BE2C (cell line): ENCODE results near the gene SEC16B.

Experiments used
- DNase-seq: peaks from one replicate; pipeline ENCODE4 v3.0.0-alpha.2; 2020
- H3K27me3 ChIP-seq: fragments of 250-450 bp; sonication (Bioruptor Pico); 2 replicates; pipeline ENCODE4 v1.5.1; 2020; ENCODE audit warnings: mild to moderate bottlenecking
- H3K36me3 ChIP-seq: fragments of 250-450 bp; sonication (Bioruptor Pico); 2 replicates; pipeline ENCODE4 v1.5.1; 2020; ENCODE audit warnings: mild to moderate bottlenecking
- H3K4me1 ChIP-seq: fragments of 250-450 bp; sonication (Bioruptor Pico); 2 replicates; pipeline ENCODE4 v1.5.1; 2020
- H3K4me3 ChIP-seq: 2 replicates; pipeline ENCODE4 v1.5.1; 2011; ENCODE audit warnings: low read depth, low read length
- H3K9me3 ChIP-seq: fragments of 250-450 bp; sonication (Bioruptor Pico); 2 replicates; pipeline ENCODE4 v1.5.1; 2020
- TF ChIP-seq, protein P1 (sequence below): IDR thresholded peaks from 2 replicates; pipeline ENCODE4 v1.5.1; 2012; ENCODE audit warnings: mild to moderate bottlenecking, low read depth, low read length

The SEC16B gene

DNA sequence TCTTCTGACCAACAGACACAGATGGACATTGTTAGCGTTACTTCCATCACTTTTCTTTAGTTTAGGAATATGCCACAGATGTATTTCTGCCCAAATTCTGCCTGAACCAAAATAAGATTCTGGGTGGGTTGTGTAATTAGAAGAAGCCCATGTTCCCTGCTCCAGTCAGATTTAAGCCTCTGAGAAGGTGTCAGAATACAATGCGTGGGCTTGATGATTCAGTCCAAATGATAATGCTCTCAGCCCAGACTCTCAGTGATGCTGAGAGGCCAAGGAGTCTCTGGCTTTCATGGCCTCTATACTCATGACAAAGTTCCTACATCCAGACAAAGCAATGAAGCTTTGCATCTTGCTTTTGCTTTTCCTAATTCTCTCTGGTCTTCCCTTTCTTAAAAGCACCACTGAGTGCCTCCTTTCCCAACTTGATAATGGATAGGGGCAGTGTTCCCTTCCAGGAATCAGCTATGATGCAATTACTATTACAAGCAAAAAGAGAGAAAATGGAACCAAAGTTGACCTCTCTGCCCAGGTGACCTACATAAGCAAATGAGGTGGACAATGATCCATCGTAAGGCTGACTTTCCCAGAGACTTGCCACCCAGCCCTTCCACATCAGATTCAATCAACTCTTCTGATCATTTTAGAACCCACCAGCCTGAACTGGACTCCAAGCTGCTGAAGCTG lies 8.8 kb downstream of the SEC16B start:
- Histone ChIP-seq H3K36me3 (no peaks in the 10 kb centered on the region), H3K4me3 (no peak overlapping the region), H3K27me3 (no peaks in the 10 kb centered on the region), H3K4me1 (no peaks in the 10 kb centered on the region), H3K9me3 (no peaks in the 10 kb centered on the region)
- DNase-seq, result no peak
- TF ChIP-seq, protein P1, sequence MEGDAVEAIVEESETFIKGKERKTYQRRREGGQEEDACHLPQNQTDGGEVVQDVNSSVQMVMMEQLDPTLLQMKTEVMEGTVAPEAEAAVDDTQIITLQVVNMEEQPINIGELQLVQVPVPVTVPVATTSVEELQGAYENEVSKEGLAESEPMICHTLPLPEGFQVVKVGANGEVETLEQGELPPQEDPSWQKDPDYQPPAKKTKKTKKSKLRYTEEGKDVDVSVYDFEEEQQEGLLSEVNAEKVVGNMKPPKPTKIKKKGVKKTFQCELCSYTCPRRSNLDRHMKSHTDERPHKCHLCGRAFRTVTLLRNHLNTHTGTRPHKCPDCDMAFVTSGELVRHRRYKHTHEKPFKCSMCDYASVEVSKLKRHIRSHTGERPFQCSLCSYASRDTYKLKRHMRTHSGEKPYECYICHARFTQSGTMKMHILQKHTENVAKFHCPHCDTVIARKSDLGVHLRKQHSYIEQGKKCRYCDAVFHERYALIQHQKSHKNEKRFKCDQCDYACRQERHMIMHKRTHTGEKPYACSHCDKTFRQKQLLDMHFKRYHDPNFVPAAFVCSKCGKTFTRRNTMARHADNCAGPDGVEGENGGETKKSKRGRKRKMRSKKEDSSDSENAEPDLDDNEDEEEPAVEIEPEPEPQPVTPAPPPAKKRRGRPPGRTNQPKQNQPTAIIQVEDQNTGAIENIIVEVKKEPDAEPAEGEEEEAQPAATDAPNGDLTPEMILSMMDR, result no peak

DNA sequence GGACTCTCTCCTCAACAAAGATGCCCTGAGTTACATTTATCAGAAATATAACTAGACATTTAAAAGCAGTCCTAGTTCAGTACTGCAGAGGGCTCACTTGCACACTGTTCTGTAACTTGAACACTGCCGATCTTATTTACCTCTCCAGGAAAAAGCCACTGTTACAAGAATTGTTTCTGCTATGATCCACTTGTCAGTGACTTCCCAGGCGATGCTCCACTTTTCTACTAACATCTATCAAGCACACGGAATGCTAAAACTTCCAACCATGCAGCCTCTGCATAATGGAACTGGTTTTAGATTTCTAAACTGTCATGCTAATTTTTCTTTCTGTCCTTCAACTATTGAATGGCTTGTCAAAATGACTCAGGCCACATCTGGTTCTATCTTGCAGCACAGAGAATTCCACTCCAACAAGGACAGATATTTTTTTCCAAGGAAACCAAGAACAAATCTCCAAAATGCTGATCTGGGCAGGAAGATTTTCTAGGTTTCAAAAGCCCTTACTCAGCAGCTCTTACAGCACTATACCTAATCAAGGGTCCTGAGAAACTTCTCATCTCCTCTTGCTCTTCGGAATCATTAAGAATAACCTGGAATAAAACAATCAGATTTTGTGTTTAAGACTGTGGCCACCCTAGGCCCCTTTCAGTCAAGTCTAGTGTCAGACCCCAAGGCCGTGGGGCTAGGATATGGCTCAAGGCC lies 9.9 kb downstream of the SEC16B start:
- Histone ChIP-seq H3K27me3 (no peaks in the 10 kb centered on the region), H3K36me3 (no peaks in the 10 kb centered on the region), H3K9me3 (no peaks in the 10 kb centered on the region), H3K4me1 (no peaks in the 10 kb centered on the region), H3K4me3 (no peak overlapping the region)
- no peak for DNase-seq
- TF ChIP-seq, protein P1, result no peak

DNA sequence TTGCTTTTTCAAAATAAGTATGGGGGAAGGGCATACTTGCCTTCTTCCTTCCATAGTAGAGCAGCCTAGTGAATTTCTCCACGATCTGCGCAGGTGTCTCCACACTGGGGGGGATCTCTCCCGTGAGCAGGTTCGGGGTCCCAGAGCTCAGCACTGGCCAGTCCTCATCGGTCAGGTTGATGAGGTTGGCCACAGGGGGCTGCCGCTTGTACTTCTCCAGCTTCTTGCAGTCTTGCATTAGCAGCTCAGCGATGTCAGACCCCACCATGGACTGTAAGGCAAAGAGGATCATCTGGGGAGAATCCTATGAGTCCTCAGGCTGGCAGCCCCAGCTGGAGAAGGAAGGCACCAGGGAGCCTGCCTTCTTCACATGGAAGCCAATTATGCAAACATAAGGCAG lies 11.8 kb downstream of the SEC16B start:
- no peaks in the 10 kb centered on the region for H3K36me3 ChIP-seq
- no peaks in the 10 kb centered on the region for H3K27me3 ChIP-seq
- H3K4me1 ChIP-seq, result no peaks in the 10 kb centered on the region
- DNase-seq, result no peak
- H3K4me3 ChIP-seq, result no peak overlapping the region
- TF ChIP-seq, protein P1, result no peak
- H3K9me3 ChIP-seq, result no peaks in the 10 kb centered on the region

DNA sequence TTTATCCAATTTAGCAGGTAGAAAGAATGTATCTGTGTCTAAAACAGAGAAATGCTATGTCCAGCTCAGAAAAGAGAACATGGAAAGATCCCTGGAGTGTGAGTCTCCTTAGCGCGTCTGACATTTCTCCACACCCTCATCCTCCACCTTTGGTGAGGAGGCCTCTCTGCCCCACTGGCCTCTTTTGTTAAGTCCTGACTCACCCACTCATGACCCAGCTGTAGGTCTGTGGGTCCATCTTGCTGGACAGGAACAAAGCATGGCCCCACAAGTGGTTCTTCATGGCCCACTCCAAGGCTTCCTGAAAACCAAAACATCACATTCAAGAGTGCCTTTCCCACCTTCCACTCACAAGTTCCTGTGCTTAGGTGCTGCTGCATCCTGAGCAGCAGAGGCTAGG lies 15.8 kb downstream of the SEC16B start:
- Histone ChIP-seq H3K4me1 (no peaks in the 10 kb centered on the region), H3K36me3 (no peaks in the 10 kb centered on the region), H3K9me3 (no peaks in the 10 kb centered on the region), H3K27me3 (no peaks in the 10 kb centered on the region), H3K4me3 (no peak overlapping the region)
- TF ChIP-seq, protein P1, result no peak
- DNase-seq, result no peak

DNA sequence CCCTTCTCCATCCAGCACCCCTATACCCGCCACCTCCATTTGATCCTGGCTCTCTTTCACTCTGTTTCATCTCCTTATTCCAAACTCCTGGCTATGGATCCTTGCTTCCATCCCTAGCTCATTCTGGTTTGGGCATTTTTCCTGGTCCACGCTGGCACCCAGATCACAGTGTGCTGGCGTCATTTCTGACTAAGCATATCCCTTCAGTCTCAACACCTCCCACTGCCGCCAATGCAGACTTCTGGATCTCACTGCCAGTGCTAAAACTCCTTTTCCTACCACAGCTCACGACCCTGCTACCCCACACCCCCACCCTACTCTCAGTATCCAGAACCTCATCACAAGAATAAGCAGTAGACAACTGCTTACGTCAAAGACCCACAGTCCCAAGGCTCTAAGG lies 16.3 kb downstream of the SEC16B start:
- no peaks in the 10 kb centered on the region for H3K27me3 ChIP-seq

DNA sequence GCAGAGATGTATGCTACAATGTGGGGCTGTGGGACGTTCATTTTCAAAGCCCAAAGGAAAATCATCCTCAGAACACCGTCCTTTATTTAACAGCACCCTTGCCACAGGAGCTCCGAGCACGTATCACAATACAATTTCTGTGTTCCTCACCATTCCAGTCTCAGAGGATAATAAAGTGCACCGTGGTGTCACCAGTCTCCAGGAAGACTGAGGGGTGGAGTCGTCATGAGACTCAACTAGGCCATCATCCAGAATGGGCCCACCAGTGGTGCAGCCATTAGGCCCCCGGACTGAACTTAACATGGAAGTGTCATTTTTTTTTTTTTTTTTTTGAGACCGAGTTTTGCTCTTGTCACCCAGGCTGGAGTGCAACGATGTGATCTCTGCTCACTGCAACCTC lies 17.2 kb downstream of the SEC16B start:
- no peaks in the 10 kb centered on the region for H3K9me3 ChIP-seq
- DNase-seq, result no peak
- H3K27me3 ChIP-seq, result no peaks in the 10 kb centered on the region
- no peaks in the 10 kb centered on the region for H3K36me3 ChIP-seq
- no peak overlapping the region for H3K4me3 ChIP-seq
- TF ChIP-seq, protein P1, result no peak
- H3K4me1 ChIP-seq, result no peaks in the 10 kb centered on the region

More for the DNA sequence above, 16.3 kb downstream of the SEC16B start:
- Histone ChIP-seq H3K4me1 (no peaks in the 10 kb centered on the region), H3K4me3 (no peak overlapping the region), H3K9me3 (no peaks in the 10 kb centered on the region), H3K36me3 (no peaks in the 10 kb centered on the region)
- TF ChIP-seq, protein P1, result no peak
- no peak for DNase-seq
